ENCODE results near the gene PNMA8A. TPM values are rescaled to one million over a fixed set of nuclear protein-coding genes. Genes with fewer than 3 reads are reported as not detected.

The PNMA8A gene
- total and polyA plus RNA-seq, 10 of the 15 experiments (the other 5 are each of a cell fraction or from before 2014, with no cell fraction given) = 0.02 to 0.28 (median 0.16) TPM

GRCh38 chr19:46481947-46482346 is 10.6 kb upstream of the PNMA8A start (continued):
- no peak for TF ChIP-seq HCFC1 (IDR thresholded peaks at IDR 0.05; ENCODE audit: low read length)
- TF ChIP-seq SUPT20H (IDR thresholded peaks at IDR 0.05; ENCODE audit: borderline replicate concordance, control insufficient read depth, low read depth, low read length) = no peak
- no peak for TF ChIP-seq MAX (IDR thresholded peaks at IDR 0.05; ENCODE audit: low read depth, low read length)
- TF ChIP-seq SREBF2 (IDR thresholded peaks at IDR 0.05; ENCODE audit: low read length) = no peak
- no peak for TF ChIP-seq ZNF622 (IDR thresholded peaks at IDR 0.05)
- no peak for TF ChIP-seq EGR1 (IDR thresholded peaks at IDR 0.05; ENCODE audit: borderline replicate concordance in 1 of 2, low read depth in 2 of 2, low read length in 2 of 2)
- TF ChIP-seq PBX3 (IDR thresholded peaks at IDR 0.05; ENCODE audit: insufficient replicate concordance, low read depth, low read length) = no peak
- TF ChIP-seq NFYA (IDR thresholded peaks at IDR 0.05; ENCODE audit: borderline replicate concordance, low read depth, low read length) = no peak
- TF ChIP-seq ZNF274 (IDR thresholded peaks at IDR 0.05; ENCODE audit: insufficient read depth, insufficient read length) = no peak

GRCh38 chr19:46481223-46481848 is 10.0 kb upstream of the PNMA8A start:
- FAIRE-seq (no peak), ATAC-seq (no peak), DNase-seq (ENCODE audit: low read depth, low spot score) (no peak)
- H3K9ac ChIP-seq (ENCODE audit: control insufficient read depth, insufficient read depth, low read length) = no peak overlapping the region
- no TSS peak for BruUV-seq (replicated peaks)
- SMC1A ChIA-PET (ENCODE audit: uncharacterized antibody, unreplicated experiment) = no interaction called here
- H2AFZ ChIP-seq (ENCODE audit: control insufficient read depth, low read depth, low read length) = no peak overlapping the region
- RAD21 ChIA-PET (ENCODE audit: unreplicated experiment) = no interaction called here
- intact Hi-C loops (cut with micrococcal nuclease; ENCODE audit: unreplicated experiment) (no loop called here), in situ Hi-C loops (cut with MboI) (no loop called here)
- H3K79me2 ChIP-seq (ENCODE audit: control insufficient read depth, insufficient read depth, low read length) = no peaks in the 10 kb centered on the region
- H3K36me3 ChIP-seq (ENCODE audit: control insufficient read depth in 2 of 2, insufficient read depth in 2 of 2, low read length in 1 of 2) = no peaks in the 10 kb centered on the region
- H3K27me3 ChIP-seq (replicated peaks in 1 of 2; ENCODE audit: control insufficient read depth in 2 of 2, insufficient read depth in 2 of 2, low read length in 1 of 2) = no peaks in the 10 kb centered on the region
- CTCF ChIA-PET = interaction anchor here (0.7 kb wide), 1 partner anchor 81 kb away, joined by 4 read pairs; no protein-coding TSS in a partner anchor
- no peak overlapping the region for H3K4me2 ChIP-seq (ENCODE audit: control insufficient read depth, insufficient read depth)
- H3K4me1 ChIP-seq (ENCODE audit: control insufficient read depth, insufficient read depth, low read length) = no peaks in the 10 kb centered on the region
- POLR2A ChIA-PET = no interaction called here
- no peaks in the 10 kb centered on the region for H3K9me3 ChIP-seq (replicated peaks; ENCODE audit: control insufficient read depth, insufficient read depth, low read length)
- H3K4me3 ChIP-seq = no peak overlapping the region
- H4K20me1 ChIP-seq (ENCODE audit: control insufficient read depth, insufficient read depth) = no peaks in the 10 kb centered on the region
- 42% methylated on average over 16 of the region's 16 CpGs for WGBS (ENCODE audit: insufficient coverage, insufficient replicate concordance, low lambda C conversion rate, missing lambda C conversion rate)
- no peak overlapping the region for H3K27ac ChIP-seq (ENCODE audit: control insufficient read depth, insufficient read depth)
- TF ChIP-seq FOS (IDR thresholded peaks at IDR 0.05; ENCODE audit: borderline replicate concordance, extremely low read depth, insufficient read length) = no peak
- TF ChIP-seq ZNF384 (IDR thresholded peaks at IDR 0.05; ENCODE audit: borderline replicate concordance, low read depth, low read length) = no peak
- no peak for TF ChIP-seq CEBPB (IDR thresholded peaks at IDR 0.05; ENCODE audit: borderline replicate concordance in 1 of 2, low read depth in 2 of 2, low read length in 2 of 2)
- TF ChIP-seq NR2C1 (IDR thresholded peaks at IDR 0.05) = no peak
- no peak for TF ChIP-seq CBX5 (IDR thresholded peaks at IDR 0.05; ENCODE audit: low read depth)
- TF ChIP-seq IRF5 (IDR thresholded peaks at IDR 0.05; ENCODE audit: borderline replicate concordance) = no peak
- no peak for TF ChIP-seq ATF7 (IDR thresholded peaks at IDR 0.05; ENCODE audit: low read depth)
- no peak for TF ChIP-seq NR2C2 (IDR thresholded peaks at IDR 0.05; ENCODE audit: borderline replicate concordance, control insufficient read depth, insufficient read length, low read depth)
- TF ChIP-seq FOXM1 (IDR thresholded peaks at IDR 0.05; ENCODE audit: low read depth, low read length) = no peak
- no peak for TF ChIP-seq SPI1 (IDR thresholded peaks at IDR 0.05; ENCODE audit: borderline replicate concordance, insufficient read depth, low read depth, low read length)
- no peak for TF ChIP-seq MAX (IDR thresholded peaks at IDR 0.05; ENCODE audit: low read depth, low read length)
- no peak for TF ChIP-seq IKZF2 (IDR thresholded peaks at IDR 0.05)

Data from GM12878 (cell line).